Fibroblast of skin of right quadriceps (primary cell): ENCODE data around the gene IL22RA2.
A peak's percentile ranks its signal among the peaks of the same experiment; 100 is the strongest.

Source experiments
- DNase-seq: peaks from one replicate; pipeline ENCODE4 v3.0.0-alpha.2; 2013

The IL22RA2 gene

DNA sequence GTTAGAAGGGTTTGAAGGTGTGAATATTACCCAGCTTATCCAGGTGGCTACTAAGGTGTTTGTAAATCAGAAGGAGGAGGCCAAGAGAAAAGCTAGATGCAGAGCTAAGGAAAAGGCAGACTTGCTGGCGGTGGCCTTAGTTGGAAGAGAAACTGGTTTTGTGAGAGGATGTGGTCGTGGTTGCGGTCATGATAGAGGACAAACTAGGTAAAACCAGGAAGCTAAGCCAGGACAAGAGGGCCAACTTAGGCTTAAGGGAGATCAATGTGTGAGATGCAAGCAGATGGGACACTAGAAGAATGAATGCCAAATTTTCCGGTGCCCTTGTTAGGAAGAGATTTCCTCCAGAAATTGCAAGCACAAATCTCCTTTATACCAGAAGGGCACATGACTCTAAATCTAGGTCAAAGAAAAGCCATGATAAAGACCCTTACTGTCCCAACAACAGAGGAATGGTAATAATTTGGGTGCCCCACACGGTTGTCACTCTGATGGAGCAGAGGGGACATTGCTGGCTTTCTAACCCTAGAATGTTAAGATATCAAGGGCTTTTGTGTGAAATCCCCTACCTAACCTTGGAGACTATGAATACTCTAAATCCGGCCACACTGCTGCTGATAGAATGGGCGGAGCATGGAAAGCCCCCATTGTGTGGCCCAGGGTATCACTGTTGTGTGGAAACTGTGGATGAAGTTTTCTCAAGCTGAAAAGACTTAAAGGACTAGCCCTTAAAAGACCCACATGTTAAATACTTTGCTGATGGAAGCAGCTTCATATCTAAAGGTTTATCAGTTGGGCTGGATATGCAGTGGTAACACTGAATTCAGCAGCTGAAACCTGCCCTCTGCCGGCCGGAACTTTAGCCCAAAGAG lies 7.8 kb downstream of the IL22RA2 start:
- DNase-seq, result no peak

DNA sequence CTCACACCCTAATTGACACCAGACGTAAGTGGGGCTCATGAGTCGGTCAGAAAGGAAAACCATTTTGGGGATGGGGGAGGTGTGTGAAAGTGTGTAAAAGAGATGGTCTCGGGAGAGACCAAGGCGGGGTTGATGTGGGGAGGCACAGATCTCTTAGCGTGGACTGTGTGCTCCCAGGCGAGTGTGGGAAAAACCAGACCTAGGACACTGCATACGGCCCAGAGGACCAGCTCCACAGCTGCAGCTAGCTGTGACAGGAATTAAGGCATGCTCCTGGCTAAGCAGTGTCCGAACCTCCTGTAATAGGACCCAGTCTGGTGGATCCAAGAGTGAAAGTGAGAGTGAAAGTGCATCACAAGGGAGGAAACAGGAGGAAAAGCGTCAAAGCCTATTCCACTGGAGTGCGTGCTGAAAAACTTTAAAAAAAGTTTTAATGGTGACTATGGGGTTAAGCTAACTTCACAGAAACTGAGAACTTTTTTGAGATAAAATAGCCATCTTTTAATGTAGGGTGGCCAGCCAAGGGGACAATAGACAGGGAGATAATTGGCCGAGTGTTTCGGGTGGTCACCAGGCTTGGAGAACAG lies 9.6 kb downstream of the IL22RA2 start:
- no peak for DNase-seq

DNA sequence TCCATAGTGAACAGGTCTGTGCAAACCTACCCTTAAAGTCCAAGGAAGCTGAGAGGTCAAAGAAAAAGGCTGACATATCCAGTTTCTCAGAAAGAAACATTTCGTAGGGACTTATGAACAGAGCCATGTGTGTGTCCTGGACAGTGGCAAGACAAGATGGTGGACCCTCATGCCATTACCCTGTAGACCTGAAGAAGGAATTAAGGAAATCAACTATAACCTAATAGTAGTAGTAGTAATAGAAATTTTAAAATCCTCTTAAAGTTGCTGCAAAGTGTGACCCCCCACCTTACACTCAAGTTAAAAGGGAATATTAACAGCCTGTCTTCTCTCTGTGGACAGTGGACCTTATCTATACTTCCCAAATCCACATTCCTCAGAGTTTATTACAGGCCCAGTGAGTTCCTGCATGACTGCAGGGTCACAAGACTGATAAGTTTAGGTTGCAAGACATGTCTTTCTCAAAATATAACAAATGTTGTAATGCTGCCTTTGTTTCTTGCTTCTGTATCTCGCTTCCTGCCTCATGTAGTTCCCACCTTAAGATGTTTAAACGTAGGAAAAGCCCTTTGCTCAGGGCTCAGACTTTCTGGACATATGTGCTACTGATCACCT lies 10.6 kb downstream of the IL22RA2 start:
- no peak for DNase-seq

DNA sequence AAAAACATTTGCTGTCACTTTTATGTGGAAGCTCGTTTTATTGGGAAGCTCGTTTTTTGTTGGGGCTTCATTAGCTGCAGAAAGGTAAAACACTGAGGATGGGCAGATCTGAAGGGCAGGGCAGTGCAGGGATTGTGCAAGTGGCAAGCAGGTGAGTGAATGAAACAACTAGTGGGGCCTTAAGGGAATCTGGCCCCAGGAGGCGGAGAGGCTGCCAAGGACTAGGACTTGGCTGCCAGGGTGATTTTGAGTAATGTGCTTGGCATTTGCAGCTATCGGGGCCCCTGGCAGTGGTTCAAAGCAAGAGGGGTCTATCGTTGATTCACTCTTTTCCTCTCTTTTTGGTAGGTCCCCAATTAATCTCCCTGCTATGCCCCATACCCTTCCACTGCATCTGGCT lies 11.5 kb downstream of the IL22RA2 start:
- no peak for DNase-seq

DNA sequence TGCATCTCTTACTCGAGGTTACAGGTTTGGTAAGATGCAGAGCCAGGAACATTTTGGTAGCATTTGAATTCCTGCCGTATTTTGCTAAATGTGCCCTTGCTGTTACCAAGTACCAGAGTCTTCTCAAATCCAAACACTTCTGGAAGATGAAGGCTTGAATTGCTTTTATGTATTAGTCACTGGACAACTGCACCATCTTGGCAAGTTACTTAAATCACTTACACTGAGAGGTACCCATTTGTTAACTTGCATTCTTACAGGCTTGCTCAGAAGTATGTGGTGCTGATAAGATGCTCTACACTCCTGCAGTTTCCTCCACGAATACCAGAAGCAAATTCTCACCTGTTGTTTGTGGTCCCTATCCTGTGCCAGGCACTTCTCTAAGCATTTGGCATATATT lies 12.7 kb downstream of the IL22RA2 start:
- DNase-seq, result no peak

DNA sequence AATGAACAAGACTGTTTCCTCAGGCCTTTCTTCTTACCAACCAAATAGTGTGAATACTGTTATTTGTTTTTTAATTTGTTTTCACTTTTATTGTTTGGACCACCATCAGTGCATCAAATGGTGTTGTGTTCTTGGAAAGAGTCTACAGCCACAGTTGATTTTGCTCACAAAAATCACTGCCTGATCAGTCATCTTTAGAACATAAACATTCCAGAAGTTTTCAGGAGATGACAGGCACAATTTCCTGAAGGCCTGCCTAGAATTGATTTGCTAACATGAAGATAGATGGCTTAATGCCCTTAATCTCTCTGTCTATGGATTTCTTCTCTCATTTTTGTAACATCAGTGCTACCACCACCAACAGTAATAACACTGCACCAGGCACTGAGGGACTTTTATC lies 13.5 kb downstream of the IL22RA2 start:
- DNase-seq, result no peak

DNA sequence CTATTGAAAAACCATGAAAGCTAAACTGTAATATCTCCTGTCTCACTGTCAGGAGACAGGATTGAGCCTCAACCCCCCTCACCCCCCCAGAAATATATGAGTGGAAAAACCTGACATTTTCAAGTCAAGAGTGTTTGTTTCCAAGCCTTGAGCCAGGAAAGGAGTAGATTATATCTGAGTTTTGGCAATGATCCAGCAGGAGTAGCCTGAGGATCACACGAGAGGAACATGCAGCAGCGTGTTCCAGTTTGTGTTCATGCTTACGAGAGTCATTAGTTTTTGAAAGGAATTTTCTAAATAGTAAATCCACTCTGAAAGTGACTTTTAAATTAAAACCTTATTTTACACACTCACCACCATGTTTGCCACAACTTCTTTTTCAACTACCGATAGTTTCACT lies 15.8 kb downstream of the IL22RA2 start:
- DNase-seq, result no peak

DNA sequence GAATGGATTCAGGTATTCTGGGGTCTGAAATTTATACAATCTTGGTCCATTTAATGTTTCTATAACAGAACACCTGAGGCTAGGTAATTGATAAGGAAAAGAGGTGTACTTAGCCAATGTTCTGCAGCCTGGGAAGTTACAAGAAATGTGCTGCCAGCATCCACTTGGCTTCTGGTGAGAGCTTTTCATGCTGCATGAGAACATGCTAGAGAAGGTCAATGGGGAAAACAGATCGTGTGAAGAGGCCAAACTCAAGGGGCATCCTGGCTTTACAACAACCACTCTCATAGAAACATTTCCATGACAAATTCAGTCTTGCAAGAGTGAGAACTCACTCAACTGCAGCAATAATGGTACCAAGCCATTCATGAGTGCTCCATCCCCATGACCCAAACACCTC lies 16.8 kb downstream of the IL22RA2 start:
- DNase-seq, result no peak

DNA sequence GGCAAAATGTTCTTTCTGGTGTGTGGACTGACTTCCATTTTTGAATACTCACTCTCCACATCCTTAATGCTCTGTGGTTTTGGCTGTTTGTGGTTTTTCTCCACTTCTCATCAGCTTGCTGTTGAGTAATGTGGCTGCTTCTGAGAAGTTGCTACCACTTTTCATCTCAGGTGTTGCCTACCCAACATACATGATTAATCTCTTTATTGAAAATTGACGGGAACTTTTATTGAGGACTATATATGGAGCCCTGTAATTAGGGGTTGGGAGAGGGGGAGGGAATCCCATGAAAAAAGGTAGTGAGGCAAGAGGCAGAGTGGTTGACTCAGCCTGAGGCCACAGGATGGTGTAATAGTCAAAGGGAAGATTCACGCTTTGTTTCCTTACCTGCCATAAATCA lies 17.6 kb downstream of the IL22RA2 start:
- DNase-seq, result peak; percentile 11

DNA sequence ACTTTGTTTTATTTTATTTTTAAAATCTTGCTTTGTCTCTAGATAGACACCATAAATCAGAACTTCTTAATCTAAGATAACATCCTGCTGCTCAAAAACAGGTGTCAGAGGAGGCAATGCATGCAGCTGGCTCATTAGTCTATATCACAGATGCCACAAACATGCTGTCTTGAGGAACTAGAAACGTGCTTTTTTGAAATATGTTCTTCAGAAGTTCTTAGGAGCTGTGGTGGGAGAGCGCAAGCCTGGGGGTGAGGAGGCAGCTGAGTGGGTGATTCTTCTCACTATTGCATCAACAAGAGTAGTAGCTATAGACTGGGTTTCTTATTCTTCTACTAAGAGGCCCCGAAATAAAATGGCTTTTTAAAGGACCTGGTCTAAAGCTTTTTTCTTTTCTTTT lies 23.4 kb downstream of the IL22RA2 start:
- no peak for DNase-seq

DNA sequence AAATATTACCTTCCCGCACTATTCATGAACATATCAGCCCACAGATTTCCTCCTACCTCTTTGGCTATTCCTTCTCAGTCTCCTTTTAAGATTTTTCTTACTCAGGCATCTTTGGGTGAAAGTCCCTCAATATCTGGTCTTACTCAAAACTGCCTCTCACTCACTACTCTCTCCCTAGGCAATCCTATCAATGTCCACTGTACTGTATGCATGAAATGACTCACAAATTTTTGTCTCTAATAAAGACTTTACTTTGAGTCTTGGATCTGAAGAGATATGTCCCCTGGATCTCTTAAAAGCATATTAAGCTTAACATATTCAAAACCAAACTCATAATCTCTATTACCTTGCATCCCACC lies 24.4 kb downstream of the IL22RA2 start:
- no peak for DNase-seq

DNA sequence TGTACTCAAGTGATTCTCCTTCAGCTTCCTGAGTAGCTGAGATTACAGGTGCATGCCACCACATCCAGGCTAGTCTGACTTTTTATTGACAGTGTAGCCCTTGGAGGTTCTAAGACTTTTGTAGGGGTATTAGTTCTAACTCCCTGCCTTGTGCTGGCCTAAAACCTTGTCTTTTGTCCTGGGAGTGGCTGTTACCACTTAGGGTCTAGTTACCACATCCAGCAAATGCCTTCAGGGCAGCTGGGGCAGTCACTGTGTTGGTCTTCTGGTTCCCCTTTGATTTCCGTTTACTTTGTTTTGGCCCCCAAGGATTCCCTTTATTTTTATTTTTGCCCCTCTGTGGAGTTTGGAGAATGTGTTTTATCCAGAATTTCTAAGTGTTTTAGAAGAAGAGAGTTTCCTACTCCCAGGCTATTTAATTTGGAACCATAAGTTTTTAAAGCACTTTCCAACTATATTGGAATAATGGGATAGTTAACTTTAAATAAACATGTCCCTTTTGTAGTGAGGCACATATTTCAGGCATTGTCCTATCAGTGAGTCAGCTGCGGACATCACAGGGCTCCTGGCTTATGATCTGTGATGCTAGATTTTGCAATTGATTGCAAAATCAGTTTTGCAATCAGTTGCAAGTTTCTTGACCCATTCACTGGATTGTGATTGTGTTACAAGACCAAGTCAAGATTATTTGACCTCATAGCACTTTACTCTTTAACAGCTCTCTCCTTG lies 25.0 kb downstream of the IL22RA2 start:
- no peak for DNase-seq

DNA sequence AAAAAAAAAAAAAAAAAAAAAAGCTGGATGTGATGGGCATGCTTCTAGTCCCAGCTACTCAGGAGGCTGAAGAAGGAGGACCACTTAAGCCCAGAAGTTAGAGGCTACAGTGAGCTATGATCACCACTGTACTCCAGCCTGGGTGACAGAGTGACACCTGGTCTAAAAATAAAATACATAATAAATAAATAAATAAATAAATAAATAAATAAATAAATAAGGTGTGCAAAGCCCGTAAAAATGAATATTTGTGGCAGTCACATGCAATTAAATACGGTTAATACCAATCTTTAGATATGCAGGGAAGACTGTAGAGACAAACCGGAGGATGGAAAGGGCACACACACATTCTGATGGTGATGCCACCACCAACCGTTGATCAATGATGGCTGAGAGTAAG lies 26.2 kb downstream of the IL22RA2 start:
- no peak for DNase-seq

DNA sequence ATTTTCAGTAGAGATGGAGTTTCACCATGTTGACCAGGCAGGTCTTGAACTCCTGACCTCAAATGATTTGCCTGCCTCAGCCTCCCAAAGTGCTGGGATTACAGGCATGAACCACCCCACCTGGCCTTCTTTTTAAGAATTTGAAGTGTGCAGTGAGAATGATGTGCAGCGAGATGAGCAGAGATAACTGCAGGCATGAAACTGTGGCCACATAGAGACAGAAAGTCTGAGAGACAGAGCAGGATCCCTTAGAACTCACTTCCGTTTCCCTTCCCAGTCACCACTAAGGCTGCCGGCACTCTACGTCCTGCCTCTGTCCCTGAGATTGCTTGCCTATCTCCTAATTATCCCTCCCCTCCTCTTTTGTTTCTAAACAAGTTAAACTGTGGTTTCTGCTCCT lies 27.2 kb downstream of the IL22RA2 start:
- no peak for DNase-seq

DNA sequence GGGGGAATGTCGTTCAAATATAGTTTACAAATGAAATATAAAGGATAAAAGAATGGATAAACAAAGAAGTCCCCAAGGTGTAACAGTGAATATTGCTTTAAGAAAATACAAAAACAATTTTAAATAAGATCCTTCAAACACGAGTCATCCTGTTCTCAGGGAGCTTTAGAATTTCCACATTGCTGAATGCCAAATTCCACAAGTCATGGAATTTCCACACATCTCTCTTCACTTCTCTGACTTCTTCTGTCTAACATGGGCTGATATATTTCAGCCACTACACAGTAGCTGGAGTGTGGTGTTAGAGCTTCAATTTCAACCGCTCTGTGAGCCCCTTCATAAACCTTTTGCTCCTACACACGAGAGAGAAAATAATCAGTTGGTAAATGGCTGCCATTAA lies 28.0 kb downstream of the IL22RA2 start:
- DNase-seq, result no peak

DNA sequence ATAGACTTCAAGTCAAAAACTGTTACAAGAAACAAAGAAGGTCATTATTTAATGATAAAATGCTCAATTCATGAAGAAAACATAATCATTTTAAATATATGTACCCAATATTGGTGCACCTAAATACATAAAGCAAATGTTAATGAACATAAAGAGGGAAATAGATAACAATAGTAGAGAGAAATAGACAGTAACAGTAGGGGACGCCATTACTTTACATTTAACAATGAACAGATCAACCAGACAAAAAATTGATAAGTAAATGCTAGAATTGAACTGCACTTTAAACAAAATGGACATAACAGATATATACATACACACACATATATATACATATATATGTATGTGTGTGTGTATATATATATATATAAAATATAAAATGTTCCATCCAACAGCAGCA lies 37.4 kb downstream of the IL22RA2 start:
- no peak for DNase-seq

DNA sequence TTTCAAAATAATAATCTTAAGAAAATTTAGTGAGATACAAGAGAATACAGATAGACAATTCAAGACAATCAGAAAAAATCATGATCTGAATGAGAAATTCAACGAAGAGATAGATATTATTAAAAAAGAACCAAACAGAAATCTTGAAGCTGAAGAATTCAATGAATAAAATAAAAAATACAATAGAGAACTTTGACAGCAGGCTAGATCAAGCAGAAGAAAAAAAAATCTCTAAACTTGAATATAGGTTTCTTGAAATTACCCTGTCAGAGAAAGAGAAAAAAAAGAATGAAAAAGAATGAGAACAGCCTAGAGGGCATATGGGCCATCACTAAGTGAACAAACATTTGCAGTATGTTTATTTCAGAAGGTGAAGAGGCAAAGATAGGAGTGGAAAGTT lies 39.0 kb downstream of the IL22RA2 start:
- no peak for DNase-seq

DNA sequence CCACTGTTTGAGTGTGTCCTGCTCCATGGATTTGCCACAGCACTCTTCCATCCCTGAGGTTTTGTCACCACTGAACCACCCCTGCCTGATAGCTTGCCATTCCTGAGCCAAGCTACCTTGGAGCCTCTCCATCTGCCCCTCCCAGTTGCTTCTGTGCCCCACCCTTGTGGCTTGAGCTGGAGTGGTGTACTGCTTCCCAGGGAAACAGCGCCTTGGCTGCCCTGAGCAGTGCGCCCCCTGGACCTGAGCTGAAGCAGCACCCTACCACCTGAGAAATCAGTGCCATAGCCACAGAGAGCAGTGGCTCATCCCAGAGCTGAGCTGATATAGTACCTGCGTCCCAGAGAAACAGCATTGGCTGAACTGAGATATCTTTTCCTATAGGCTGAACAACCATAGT lies 40.3 kb downstream of the IL22RA2 start:
- DNase-seq, result no peak

DNA sequence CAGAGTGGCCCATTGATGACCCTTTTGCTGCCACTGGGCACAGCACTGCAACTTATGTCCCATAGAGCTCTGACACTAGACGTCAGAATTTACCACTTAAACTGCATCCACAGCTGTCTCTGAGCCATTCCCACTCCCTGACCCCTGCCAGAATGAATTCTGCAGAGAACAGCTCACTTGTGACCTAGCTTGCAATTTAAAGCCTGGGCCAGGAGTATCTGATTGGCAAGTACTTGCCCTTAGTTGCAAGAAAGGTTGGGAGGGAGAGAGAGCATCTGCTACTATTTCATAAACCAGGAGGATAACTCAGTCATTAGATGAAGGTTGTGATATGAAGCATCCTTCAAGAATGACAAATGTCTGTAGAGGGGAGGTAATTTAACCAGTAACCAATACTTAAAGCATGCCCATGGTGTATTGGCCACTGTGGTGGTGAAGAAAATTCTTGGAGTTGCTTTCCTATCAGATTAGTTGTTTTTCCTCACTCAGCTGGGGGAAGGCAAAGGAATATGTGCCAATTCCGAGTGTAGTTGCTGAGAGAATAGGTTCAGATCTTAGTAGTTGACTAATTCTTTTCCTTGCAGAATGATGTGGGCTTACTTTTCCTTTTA lies 46.5 kb downstream of the IL22RA2 start:
- DNase-seq, result no peak

DNA sequence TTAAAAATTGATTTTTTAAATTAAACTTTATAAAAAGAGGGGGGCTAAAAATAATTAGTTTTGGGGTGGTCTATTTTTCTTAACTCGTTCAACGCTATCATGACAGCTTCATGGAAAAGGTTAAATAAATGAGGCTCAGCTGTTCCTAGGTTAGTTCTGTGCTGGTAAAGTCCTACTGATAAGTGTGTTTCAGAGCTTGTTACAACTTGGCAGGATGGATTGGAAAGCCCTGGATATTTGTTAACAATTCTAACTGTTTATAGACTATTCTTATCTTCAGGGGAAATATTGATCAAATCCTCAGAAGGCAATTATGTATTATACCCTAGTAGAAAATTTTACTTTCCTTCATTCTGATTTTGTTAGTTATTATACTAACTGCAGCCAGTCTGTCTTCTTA lies 50.4 kb downstream of the IL22RA2 start:
- DNase-seq, result no peak

DNA sequence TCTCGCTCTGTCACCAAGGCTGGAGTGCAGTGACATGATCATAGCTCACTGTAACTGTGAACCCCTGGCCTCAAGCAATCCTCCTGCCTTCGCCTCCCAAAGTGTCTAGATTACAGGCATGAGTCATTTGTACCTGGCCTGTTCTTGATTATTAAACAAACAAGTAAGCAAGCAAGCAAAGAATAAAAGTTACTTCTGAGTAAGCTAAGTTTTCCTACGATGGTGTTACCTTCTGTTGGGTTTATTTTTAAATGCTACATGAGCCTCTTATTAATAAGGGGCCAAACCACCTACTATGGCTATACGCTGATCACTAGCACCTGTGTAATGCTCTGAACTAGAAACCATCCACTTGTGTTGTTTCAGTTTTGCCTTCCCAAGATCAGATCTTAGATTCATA lies 50.8 kb downstream of the IL22RA2 start:
- DNase-seq, result no peak

DNA sequence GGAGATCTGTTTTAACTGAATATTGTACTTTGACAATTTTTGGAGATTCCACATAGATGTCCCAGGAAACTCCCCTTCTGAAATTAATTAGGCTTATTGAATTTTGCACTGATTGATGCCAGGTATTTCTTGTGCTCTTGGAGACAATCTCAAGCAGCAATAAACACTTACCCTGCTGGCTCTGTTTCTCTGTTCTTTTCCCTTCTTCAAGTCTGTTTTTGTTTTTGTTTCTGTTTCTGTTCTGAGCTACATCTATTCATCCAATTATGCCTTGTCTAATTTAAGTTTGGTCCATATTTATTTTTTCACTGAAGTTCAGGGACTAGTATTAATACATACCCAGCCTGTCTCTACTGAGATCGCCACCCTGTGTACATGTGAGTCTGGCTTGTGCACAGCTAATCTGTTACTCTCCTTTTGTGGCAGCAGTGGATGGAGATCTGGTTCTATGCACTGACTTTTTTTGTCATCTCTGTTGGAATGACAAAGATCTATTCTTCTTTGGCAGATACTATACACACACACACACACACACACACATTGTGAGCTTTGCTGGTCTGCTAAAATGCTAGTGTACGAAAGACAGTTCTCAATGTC lies 51.9 kb downstream of the IL22RA2 start:
- no peak for DNase-seq

DNA sequence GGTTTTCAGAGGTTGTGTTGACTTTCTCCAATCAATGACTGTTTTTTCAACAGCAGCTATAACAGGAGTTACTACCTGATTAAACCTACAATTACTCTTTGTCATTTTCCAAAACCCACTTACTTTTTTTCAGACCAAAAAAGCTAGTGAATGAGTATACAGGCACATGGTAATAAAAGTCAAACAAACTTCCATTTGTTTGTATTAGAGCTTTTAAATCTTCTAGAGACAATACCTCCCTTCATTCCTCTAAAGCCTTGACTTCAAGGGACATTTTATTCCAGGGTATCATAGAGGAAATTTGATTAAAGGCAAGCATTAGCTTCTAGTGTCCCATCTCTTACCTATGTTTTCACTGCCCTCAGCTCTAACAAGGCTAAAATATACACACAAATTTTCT lies 52.7 kb downstream of the IL22RA2 start:
- no peak for DNase-seq
